Ammon's horn (tissue), 1 donor: Measurements from ENCODE around the gene CERS2.
A peak's percentile ranks its signal among the peaks of the same experiment; 100 is the strongest.

Experiments
- DNase-seq: peaks from one replicate; pipeline ENCODE4 v3.0.0-alpha.2; 2016; ENCODE audit warnings: low spot score

CERS2 gene, protein sequence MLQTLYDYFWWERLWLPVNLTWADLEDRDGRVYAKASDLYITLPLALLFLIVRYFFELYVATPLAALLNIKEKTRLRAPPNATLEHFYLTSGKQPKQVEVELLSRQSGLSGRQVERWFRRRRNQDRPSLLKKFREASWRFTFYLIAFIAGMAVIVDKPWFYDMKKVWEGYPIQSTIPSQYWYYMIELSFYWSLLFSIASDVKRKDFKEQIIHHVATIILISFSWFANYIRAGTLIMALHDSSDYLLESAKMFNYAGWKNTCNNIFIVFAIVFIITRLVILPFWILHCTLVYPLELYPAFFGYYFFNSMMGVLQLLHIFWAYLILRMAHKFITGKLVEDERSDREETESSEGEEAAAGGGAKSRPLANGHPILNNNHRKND

GRCh38 chr1:150974580-150975478, at the start of gene CERS2:
Gene CERS2, minus strand, starts transcription at chr1:150974835. Its CDS starts 5,745 bp downstream, at chr1:150969090.
- peak; percentile 57 for DNase-seq

GRCh38 chr1:151013518-151013917, 38.9 kb upstream of the CERS2 start:
- no peak for DNase-seq

- no peak for DNase-seq
Observed at GRCh38 chr1:151012684-151013471, 38.2 kb upstream of the CERS2 start.

GRCh38 chr1:151011154-151011850, 36.7 kb upstream of the CERS2 start:
- no peak for DNase-seq

- DNase-seq: no peak
Observed at GRCh38 chr1:151010346-151010726, 35.7 kb upstream of the CERS2 start.

DNA sequence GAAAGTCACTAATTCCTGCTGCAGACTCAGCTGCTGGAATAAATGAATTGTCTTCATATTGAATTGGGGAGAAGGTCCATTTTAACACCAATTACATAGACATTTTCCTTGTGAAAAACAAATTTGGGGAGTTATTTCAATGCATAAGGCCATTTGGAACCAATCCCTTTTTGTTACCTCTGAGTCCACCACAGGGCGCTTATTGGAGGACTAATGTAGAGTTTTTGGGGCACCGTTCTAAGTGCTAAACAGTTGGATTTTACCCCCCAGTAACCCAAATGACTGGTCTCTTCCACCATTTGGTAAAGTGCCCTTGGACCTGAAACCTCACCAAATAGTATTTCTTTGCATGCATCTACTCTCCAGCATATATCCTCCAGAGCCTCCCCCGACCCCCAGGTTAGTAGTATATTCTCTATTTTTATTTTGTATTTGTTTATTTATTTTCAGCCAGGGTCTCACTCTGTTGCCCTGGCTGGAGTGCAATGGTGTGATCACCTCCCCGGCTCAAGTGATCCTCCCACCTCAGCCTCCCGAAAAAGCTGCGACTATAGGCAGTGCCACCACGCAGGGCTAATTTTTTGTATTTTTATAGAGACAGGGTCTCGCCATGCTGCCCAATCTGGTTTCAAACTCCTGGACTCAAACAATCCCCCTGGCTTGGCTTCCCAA, 35.2 kb upstream of the CERS2 start:
- no peak for DNase-seq

DNA sequence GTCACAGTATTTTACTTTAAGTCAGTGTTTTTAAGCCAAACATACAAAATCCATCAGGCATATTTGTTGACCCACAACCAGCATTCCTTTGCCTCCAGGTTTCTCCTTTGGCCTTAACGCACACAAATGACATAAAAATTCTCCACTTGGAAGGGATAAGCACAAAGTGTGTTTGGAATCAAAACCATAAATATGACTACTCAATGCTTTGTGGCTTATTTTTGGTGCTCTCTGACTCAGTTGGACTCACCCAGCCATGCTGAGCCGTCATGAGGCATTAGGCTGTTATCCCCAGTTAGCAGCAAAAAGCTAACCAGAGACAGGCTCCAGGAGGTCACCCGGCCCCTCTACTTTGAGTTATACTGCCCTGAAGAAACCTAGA, 34.6 kb upstream of the CERS2 start:
- no peak for DNase-seq

GRCh38 chr1:151008244-151009205, 33.9 kb upstream of the CERS2 start, which contains the start of gene PRUNE1:
Gene PRUNE1, plus strand, starts transcription at chr1:151008449. Its CDS starts 184 bp downstream, at chr1:151008633.
- DNase-seq: peak; percentile 97

DNA sequence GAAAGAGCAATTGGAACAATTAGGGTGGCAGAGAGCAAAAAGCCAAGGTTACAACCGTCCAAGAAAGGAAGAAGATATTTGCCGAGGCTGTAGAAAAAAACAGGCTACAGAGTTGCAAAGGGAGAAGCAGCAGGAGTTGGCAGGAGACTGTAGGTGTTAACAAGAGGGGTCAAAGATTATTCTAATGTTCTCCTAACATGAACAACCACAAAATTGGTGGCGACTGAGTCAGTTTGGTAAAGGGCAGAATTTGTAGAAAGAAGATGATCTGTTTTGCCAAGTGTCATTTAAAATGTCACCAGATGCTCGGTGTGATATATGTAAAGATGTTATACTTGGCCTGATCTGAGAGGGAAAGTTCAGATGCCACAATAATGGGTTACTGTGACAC, 33.2 kb upstream of the CERS2 start:
- no peak for DNase-seq

GRCh38 chr1:151006327-151007052, 31.9 kb upstream of the CERS2 start, which contains the start of gene MINDY1:
Gene MINDY1, minus strand, starts transcription at chr1:151006902. Its CDS starts 4,285 bp downstream, at chr1:151002617.
- peak; percentile 97 for DNase-seq

GRCh38 chr1:151005729-151006319, 31.2 kb upstream of the CERS2 start:
- DNase-seq: no peak

GRCh38 chr1:151003180-151003579, 28.5 kb upstream of the CERS2 start:
- no peak for DNase-seq

- no peak for DNase-seq
Observed at GRCh38 chr1:151002611-151003010, 28.0 kb upstream of the CERS2 start.

DNA sequence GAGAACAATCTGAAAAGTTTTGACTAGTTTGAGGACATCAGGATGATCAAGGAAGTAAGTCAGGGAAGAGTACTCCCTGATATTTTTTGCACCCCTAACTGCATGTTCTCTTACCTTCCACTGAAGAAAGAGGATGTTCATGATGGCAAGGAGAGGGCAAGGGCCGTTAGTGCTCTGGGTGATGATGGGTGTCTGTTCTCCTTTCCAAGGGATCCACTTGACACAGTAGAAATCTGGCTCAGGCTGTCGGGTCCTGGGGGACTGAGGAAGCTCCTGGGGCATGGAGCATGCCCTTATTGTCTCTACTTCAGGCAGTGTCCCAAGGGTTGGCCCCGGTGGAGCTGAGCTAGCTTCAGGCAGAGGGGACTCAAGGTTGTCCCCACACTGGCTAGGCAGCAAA, 27.4 kb upstream of the CERS2 start:
- DNase-seq: no peak

- DNase-seq: no peak
Observed at GRCh38 chr1:151001602-151002001, 27.0 kb upstream of the CERS2 start.

DNA sequence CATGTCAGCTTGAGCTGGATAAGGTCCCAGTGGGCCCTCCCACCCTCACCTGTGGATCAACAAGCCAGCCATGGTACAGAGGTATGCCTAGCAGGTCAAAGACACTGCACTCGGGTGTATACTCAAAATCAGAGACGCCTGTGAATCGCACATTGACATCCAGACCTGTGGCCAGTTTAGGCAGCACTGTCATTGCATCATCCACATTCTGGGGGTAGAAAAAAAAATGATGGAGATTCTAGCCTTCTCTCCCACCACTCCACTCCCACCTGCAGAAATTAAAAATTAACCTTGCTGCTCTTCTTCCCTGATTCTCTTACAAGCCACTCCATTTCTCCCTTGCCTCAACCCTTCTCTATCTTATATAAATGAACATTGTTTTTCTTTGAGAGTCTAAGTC, 25.8 kb upstream of the CERS2 start:
- no peak for DNase-seq

- no peak for DNase-seq
Observed at GRCh38 chr1:150999926-151000325, 25.3 kb upstream of the CERS2 start.

DNA sequence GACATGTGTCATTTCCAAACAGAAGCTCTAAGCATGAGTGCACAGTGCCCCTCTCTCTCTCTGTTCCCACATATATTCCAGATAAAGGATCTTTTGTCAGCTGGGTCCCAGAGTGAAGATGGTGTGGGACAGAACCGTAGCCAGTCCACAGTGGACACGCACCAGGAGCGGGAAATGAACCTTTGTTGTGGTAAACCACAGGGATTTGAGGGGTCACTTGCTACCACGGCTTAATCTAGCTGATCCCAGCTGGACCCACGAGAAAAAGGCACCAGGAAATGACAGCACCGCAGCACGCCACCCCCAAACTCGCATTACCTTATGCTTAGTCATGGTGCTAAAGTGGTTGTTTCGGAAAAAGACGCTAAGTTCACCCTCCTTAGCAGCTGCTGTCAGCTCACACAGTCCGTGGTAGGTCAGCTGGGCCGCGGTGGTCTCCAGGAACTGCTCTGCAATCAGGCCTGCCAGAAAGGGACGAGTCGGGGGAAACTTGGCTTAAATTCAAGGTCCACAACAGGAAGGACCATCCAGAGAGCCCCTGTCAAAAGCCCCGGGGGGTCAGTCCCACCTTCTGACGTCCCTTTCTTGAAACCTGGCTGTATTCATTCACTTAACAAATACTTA, 24.5 kb upstream of the CERS2 start:
- DNase-seq: peak; percentile 63
